VCaP (cell line): ENCODE results near the gene FAM177A1.
A peak's percentile ranks its signal among the peaks of the same experiment; 100 is the strongest.

ENCODE experiments used
- H3K27ac ChIP-seq: fragments of 450-650 bp; 2 replicates; pipeline ENCODE4 v1.5.1; 2017
- TF ChIP-seq, protein P1 (sequence below): fragments of 450-650 bp; conservative IDR thresholded peaks from 2 replicates; pipeline ENCODE4 v1.5.1; 2017; ENCODE audit warnings: mild to moderate bottlenecking, moderate library complexity

FAM177A1 gene

DNA sequence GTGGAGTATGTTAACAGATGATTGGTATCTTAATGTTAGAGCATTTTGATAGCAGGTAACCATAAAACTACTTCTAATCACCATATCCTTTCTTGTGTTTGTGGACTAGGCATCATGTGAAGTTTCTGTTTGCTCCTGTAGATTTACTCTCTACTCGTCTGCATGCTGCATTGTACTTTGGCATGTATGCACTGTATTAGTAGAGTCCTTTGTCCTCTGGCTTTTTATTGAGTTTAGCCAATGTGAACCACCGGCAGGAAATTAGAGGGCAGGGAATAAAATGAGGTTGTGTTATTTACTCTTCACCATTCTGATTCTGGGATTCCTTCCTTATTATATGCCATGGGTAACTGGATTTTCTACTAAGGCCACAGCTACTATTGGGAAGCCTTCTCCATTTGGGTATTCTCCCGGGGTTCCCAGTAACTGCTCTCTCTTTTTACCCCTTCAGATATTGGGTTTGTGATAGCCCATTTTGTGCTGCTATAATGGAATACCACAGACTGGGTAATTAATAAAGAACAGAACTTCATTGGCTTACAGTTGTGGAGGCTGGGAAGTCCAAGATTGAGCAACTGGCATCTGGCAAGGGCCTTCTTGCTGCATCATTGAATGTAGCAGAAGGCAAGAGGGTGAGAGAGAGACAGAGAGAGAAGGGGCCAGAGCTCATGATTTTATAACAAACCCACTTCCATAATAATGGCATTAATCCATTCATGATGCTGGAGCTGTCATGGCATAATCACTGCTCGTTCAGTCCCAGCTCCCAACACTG lies 22.4 kb downstream of the FAM177A1 start:
- TF ChIP-seq, protein P1, sequence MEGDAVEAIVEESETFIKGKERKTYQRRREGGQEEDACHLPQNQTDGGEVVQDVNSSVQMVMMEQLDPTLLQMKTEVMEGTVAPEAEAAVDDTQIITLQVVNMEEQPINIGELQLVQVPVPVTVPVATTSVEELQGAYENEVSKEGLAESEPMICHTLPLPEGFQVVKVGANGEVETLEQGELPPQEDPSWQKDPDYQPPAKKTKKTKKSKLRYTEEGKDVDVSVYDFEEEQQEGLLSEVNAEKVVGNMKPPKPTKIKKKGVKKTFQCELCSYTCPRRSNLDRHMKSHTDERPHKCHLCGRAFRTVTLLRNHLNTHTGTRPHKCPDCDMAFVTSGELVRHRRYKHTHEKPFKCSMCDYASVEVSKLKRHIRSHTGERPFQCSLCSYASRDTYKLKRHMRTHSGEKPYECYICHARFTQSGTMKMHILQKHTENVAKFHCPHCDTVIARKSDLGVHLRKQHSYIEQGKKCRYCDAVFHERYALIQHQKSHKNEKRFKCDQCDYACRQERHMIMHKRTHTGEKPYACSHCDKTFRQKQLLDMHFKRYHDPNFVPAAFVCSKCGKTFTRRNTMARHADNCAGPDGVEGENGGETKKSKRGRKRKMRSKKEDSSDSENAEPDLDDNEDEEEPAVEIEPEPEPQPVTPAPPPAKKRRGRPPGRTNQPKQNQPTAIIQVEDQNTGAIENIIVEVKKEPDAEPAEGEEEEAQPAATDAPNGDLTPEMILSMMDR, result no peak
- peak overlapping the region; percentile 64 for H3K27ac ChIP-seq

- TF ChIP-seq, protein P1, result no peak
- H3K27ac ChIP-seq, result no peak overlapping the region
Measured at GRCh38 chr14:35072226-35072625, 26.2 kb downstream of the FAM177A1 start.

- TF ChIP-seq, protein P1, result no peak
- peak overlapping the region; percentile 53; the same call in 1 of the 2 replicates for H3K27ac ChIP-seq
Measured at GRCh38 chr14:35073486-35073885, 27.4 kb downstream of the FAM177A1 start.

DNA sequence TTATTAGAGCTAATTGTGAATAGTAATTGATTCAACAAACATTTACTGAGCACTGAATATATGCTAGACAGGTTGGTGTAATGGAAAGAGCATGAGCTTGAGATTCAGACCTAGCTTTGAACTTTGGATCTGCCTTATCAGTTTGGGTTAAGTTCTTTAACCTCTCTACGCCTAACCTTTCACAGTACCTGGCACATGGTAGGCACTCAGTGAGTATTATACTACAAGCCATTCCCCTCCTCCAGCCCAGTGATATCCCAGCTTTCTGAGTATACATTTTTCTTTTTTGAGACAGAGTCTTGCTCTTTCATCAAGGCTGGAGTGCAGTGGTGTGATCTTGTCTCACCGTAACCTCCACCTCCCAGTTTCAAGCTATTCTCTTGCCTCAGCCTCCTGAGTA lies 32.0 kb downstream of the FAM177A1 start:
- TF ChIP-seq, protein P1, result no peak
- H3K27ac ChIP-seq, result no peak overlapping the region

- TF ChIP-seq, protein P1, result no peak
- no peak overlapping the region for H3K27ac ChIP-seq
Measured at GRCh38 chr14:35079742-35080141, 33.7 kb downstream of the FAM177A1 start.

- TF ChIP-seq, protein P1, result no peak
- H3K27ac ChIP-seq, result no peak overlapping the region
Measured at GRCh38 chr14:35083530-35084150, 37.6 kb downstream of the FAM177A1 start.

DNA sequence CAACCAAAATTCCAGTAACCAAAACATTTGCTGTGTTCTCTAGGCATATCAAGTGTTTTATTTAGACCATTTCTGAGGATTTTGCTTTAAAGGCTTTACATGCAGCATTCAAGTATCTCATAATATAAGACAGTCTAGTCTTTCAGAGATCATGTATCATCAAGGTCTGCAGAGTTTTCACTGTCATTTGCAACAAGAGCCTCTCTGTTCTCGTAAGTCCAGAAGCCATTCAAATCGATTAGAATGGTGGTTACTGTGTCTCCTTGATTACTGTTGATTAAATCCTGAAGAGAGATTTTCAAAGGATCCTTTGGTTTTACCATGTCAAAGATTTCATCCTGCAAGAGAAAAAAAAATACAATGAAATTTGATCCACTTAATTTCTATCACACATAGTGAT lies 39.4 kb downstream of the FAM177A1 start:
- H3K27ac ChIP-seq, result no peak overlapping the region
- TF ChIP-seq, protein P1, result no peak
